Adrenal gland (tissue), 12 donors: ENCODE measurements around the gene RIMBP2. TPM values are rescaled to one million over a fixed set of nuclear protein-coding genes. Genes with fewer than 3 reads are reported as not detected.

ENCODE experiments used
- DNase-seq, 7 donors: peaks; one replicate each; pipeline ENCODE4 v3.0.0-alpha.2; 2019 to 2020
- H3K27ac ChIP-seq, 5 donors: fragments of 200-600 bp; sonication (generic) in 4 of 5; 1 replicate in 3 of 5; 2 replicates in 2 of 5; pipeline versions ENCODE4 v1.5.1 to v1.8.0; 2016 to 2020; ENCODE audit warnings: mild to moderate bottlenecking in 1 of 5
- H3K27me3 ChIP-seq: fragments of 200-600 bp; 2 replicates; pipeline ENCODE4 v1.8.0; 2021
- H3K36me3 ChIP-seq, 2 donors: fragments of 200-600 bp; replicated peaks in 1 of 2; 1 replicate in 1 of 2; 2 replicates in 1 of 2; pipeline versions ENCODE4 v1.5.1 to v1.8.0; 2018 to 2022
- H3K4me1 ChIP-seq, 2 donors: fragments of 200-600 bp; replicated peaks in 1 of 2; 1 replicate in 1 of 2; 2 replicates in 1 of 2; pipeline versions ENCODE4 v1.5.1 to v1.8.0; 2018 to 2021
- H3K4me3 ChIP-seq, 4 donors: fragments of 200-600 bp; sonication (generic) in 3 of 4; one replicate each; pipeline ENCODE4 v1.5.1; 2016 to 2018
- H3K9me3 ChIP-seq, 3 donors: fragments of 200-600 bp; sonication (generic) in 1 of 3; replicated peaks in 1 of 3; 1 replicate in 2 of 3; 2 replicates in 1 of 3; pipeline versions ENCODE4 v1.5.1 to v1.8.0; 2016 to 2021
- CTCF ChIP-seq, 6 experiments: fragments of 450-650 bp in 4 of 6; fragments of 200-600 bp in 2 of 6; sonication (generic) in 1 of 6; IDR thresholded peaks; 1 replicate in 5 of 6; 2 replicates in 1 of 6; pipeline versions ENCODE4 v1.5.1 to v1.8.0; 2016 to 2021; ENCODE audit warnings: antibody characterized with exemption in 6 of 6, mild to moderate bottlenecking in 2 of 6, moderate library complexity in 1 of 6
- POLR2A ChIP-seq, 2 donors: fragments of 450-650 bp; IDR thresholded peaks; one replicate each; pipeline ENCODE4 v1.6.1; 2017; ENCODE audit warnings: antibody characterized with exemption in 2 of 2, mild to moderate bottlenecking in 2 of 2, moderate library complexity in 1 of 2
- WGBS, 4 donors: extraction: QIAGEN DNeasy Blood & Tissue Kit in 2 of 4; methylation state at CpG; one replicate each; pipeline versions ENCODE4 v1.1.5 to v1.1.7; 2013 to 2017; 5-methylcytosine and 5-hydroxymethylcytosine counted together
- intact Hi-C, 2 donors: fragments of 100-400 bp; cut with DNase I; formaldehyde crosslinking; loops; one replicate each; pipeline versions ENCODE4 v1.14.1 to v1.15.0; 2022 to 2023
- polyA plus RNA-seq, 3 donors: library from polyadenylated mRNA; stranded (reverse); fragments of 200-250 nt in 2 of 3; fragments of 350-450 nt in 1 of 3; fragmentation: Illumina TruSeq in 1 of 3; extraction: RNeasy Lipid Tissue Mini Kit (QIAGEN cat#74804) in 1 of 3; gene quantifications; one replicate each; pipeline ENCODE4 v1.2.3, GENCODE V29; 2013 to 2014
- total RNA-seq, 9 donors: library from RNA; depleted of rRNA in 4 of 9; stranded (reverse); fragments of >200 nt in 4 of 9; fragments of 120-200 nt in 1 of 9; fragmentation: NEBNext Ultra II Directional in 1 of 9; extraction: Animal tissue kit (Norgen Biotek cat#: 25700) in 1 of 9; gene quantifications; one replicate each; pipeline versions ENCODE4 v1.1.0 to v1.2.4, GENCODE V29; 2013 to 2023
- donor health status: healthy with polysubstance abuse.
- donor health status: Bipolar disorder and iron deficiency.
- donor health status: DM: yes; HTN: yes; CAD: no.
- donor health status: DM: no; HTN: no; CAD: no.
- donor health status: DM: no; HTN: no; CAD: no.
- donor health status: DM: yes; HTN: yes; CAD: no.

The RIMBP2 gene
- total and polyA plus RNA-seq, 12 donors: 0.18 to 23.9 (median 6.3) TPM; not detected in 2

DNA sequence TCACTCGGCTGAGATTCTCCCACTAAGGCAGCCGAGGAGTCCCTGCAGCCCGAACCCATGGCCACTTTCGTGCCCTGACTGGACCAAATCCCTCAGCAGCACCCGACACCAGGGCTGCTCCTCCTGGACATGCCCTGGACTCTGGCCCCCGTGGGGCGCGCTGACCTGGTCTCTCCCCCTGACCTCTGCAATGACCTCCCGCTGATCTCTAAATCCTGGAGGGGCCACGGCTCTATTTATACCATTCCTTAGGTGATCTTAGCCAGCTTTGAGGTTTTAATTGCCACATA is 230.0 kb downstream of the RIMBP2 start:
- TF ChIP-seq POLR2A (IDR thresholded peaks at IDR 0.05): no peak
- TF ChIP-seq CTCF (IDR thresholded peaks at IDR 0.05): no peak
- H3K36me3 ChIP-seq: no peaks in the 10 kb centered on the region
- no peaks in the 10 kb centered on the region for H3K4me1 ChIP-seq
- no peak overlapping the region for H3K27ac ChIP-seq
- no peak for DNase-seq
- WGBS, 4 donors: 64 to 69% (median 66%) methylated on average over 10 of the region's 10 CpGs
- H3K9me3 ChIP-seq: no peaks in the 10 kb centered on the region
- no peaks in the 10 kb centered on the region for H3K27me3 ChIP-seq
- no peak overlapping the region for H3K4me3 ChIP-seq
- intact Hi-C loops: no loop called here

DNA sequence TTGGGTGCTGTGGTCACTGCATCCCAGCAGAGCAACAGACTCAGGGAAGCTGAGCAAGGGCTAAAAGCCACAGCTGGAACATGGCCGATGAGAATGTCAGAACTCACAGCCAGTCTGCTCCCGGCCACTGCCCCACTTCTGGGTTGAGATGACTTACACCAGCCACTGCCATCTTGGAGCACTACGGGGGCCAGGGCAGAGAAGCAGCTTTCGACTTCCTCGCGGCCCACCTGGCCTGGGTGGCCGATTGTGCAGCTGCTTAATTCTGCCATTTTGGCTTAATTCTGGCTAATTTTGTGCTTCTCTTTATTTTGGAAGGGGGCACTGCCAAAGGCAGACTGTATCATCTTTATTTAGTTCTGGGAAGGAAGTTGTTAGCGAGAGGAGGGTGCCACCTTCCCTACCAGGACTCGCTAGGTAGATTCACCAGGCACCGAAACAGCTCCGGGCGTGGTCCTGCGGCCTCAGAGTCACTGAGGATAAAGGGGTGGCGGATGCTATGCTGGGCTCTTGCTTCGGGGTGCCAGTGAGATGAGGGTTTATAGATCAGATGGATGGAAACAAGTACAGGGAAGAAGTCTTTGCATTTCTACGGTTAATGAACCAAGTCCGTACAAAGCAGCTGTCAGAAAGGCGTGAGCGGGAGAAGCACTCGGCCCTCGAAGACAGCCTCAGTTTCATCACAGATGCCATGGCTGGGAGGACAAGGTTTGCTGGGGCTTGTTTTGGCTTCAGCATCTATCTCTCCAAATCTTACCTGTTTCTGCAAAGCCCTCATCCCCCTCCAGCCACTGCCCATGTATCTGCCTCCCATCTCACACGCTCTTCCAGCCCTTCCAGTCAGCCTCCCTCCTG is 230.6 kb downstream of the RIMBP2 start:
- no peak for TF ChIP-seq POLR2A (IDR thresholded peaks at IDR 0.05)
- TF ChIP-seq CTCF (IDR thresholded peaks at IDR 0.05): no peak
- intact Hi-C loops: no loop called here
- Histone ChIP-seq H3K27ac (no peak overlapping the region), H3K9me3 (no peaks in the 10 kb centered on the region), H3K4me1 (no peaks in the 10 kb centered on the region), H3K36me3 (no peaks in the 10 kb centered on the region), H3K4me3 (no peak overlapping the region), H3K27me3 (no peaks in the 10 kb centered on the region)
- DNase-seq: no peak
- 81 to 85% (median 82%) methylated on average over 22 of the region's 22 CpGs for WGBS, 4 donors

- H3K4me1 ChIP-seq: no peaks in the 10 kb centered on the region
- 72 to 84% (median 80%) methylated on average over 11 of the region's 11 CpGs for WGBS, 4 donors
- intact Hi-C loops: no loop called here
- H3K9me3 ChIP-seq: no peaks in the 10 kb centered on the region
- no peaks in the 10 kb centered on the region for H3K36me3 ChIP-seq
- TF ChIP-seq POLR2A (IDR thresholded peaks at IDR 0.05) (no peak), CTCF (IDR thresholded peaks at IDR 0.05) (no peak)
- no peaks in the 10 kb centered on the region for H3K27me3 ChIP-seq
- DNase-seq: no peak
- H3K4me3 ChIP-seq: no peak overlapping the region
- H3K27ac ChIP-seq: no peak overlapping the region
Measured at GRCh38 chr12:130484221-130484620, 231.9 kb downstream of the RIMBP2 start.

GRCh38 chr12:130483616-130484180 is 232.4 kb downstream of the RIMBP2 start:
- WGBS, 4 donors: 71 to 80% (median 77%) methylated on average over 14 to 26 of the region's 26 CpGs
- intact Hi-C loops: no loop called here
- Histone ChIP-seq H3K9me3 (no peaks in the 10 kb centered on the region), H3K4me1 (no peaks in the 10 kb centered on the region), H3K27me3 (no peaks in the 10 kb centered on the region), H3K27ac (no peak overlapping the region), H3K36me3 (no peaks in the 10 kb centered on the region), H3K4me3 (no peak overlapping the region)
- DNase-seq: no peak
- TF ChIP-seq CTCF (IDR thresholded peaks at IDR 0.05) (no peak), POLR2A (IDR thresholded peaks at IDR 0.05) (no peak)
